WERI-Rb-1 (cell line): Measurements from ENCODE around the gene TMEM161A.

Experiments
- DNase-seq: peaks from one replicate; pipeline ENCODE4 v3.0.0-alpha.2; 2020
- H3K27ac ChIP-seq: fragments of 250-450 bp; sonication (Bioruptor Pico); 2 replicates; pipeline ENCODE4 v1.5.1; 2020; ENCODE audit warnings: mild to moderate bottlenecking, moderate library complexity
- H3K27me3 ChIP-seq: fragments of 250-450 bp; sonication (Bioruptor Pico); 2 replicates; pipeline ENCODE4 v1.5.1; 2021; ENCODE audit warnings: mild to moderate bottlenecking, low read depth, moderate library complexity; ENCODE audit not compliant: insufficient read depth, severe bottlenecking
- H3K36me3 ChIP-seq: fragments of 250-450 bp; sonication (Bioruptor Pico); 2 replicates; pipeline ENCODE4 v1.5.1; 2020; ENCODE audit warnings: mild to moderate bottlenecking, moderate library complexity
- H3K4me3 ChIP-seq: 2 replicates; pipeline ENCODE4 v1.5.1; 2011; ENCODE audit warnings: low read depth, mild to moderate bottlenecking, control low read depth, low read length
- H3K9me3 ChIP-seq: fragments of 250-450 bp; sonication (Bioruptor Pico); 2 replicates; pipeline ENCODE4 v1.5.1; 2021; ENCODE audit warnings: mild to moderate bottlenecking, moderate library complexity; ENCODE audit not compliant: severe bottlenecking
- TF ChIP-seq, protein P1 (sequence below): IDR thresholded peaks from 2 replicates; pipeline ENCODE4 v1.5.1; 2011; ENCODE audit warnings: low read depth, mild to moderate bottlenecking, control low read depth, inconsistent platforms, low read length

The TMEM161A gene

DNA sequence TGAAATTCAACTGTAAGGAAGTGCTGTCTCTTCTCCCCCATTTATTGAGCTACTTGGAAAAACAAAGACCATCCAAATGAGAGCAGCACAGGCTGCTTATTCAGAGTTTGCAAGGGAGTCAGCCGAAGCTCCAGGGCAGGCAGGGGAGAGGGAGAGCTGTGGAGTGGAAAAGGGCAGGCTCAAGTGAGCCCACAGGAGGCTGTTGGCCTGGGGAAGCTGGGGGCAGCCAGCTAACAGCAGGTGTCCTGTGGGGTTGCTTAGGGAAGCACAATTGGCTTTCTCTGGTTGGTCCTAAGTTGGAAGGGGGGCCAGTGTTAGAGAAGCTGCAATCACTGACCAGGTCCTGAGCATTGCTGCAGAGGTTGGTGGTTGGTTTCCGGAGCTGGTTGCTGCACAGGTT is 50.6 kb downstream of the TMEM161A start:
- Histone ChIP-seq H3K27me3 (no peaks in the 10 kb centered on the region), H3K9me3 (no peaks in the 10 kb centered on the region), H3K4me3 (no peak overlapping the region), H3K36me3 (no peaks in the 10 kb centered on the region), H3K27ac (no peak overlapping the region)
- DNase-seq: no peak
- TF ChIP-seq, protein P1, sequence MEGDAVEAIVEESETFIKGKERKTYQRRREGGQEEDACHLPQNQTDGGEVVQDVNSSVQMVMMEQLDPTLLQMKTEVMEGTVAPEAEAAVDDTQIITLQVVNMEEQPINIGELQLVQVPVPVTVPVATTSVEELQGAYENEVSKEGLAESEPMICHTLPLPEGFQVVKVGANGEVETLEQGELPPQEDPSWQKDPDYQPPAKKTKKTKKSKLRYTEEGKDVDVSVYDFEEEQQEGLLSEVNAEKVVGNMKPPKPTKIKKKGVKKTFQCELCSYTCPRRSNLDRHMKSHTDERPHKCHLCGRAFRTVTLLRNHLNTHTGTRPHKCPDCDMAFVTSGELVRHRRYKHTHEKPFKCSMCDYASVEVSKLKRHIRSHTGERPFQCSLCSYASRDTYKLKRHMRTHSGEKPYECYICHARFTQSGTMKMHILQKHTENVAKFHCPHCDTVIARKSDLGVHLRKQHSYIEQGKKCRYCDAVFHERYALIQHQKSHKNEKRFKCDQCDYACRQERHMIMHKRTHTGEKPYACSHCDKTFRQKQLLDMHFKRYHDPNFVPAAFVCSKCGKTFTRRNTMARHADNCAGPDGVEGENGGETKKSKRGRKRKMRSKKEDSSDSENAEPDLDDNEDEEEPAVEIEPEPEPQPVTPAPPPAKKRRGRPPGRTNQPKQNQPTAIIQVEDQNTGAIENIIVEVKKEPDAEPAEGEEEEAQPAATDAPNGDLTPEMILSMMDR: no peak

DNA sequence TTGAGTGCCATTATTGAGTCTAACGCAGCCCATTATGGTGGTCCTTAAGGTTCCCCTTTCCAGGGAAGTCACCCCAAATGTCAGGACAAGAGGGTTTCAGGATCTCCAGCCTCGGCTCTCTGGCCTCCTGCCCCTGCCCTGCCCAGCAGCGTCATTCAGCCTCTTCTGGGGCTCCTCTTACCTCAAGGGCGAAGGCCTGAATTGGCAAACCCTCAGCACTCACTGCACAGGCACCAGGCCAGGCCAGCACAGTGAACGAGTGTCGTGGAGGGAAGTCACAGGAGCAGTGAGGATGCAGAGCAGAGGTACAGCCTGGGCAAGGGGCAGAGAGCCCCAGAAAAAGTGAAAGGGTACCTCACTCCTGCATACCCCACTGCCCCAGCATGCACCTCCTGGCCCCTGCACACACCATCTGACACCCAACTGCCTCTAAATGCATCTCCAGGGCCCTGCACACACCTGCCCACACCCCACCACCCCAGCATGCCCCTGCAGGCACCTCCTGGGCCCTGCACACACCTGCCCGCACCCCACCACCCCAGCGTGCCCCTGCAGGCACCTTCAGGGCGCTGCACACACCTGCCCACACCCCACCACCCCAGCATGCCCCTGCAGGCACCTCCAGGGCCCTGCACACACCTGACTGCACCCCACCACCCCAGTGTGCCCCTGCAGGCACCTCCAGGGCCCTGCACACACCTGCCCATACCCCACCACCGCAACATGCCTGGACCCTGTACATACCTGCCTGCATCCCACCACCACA is 54.7 kb downstream of the TMEM161A start:
- Histone ChIP-seq H3K4me3 (no peak overlapping the region), H3K27ac (no peak overlapping the region), H3K9me3 (no peaks in the 10 kb centered on the region), H3K36me3 (no peaks in the 10 kb centered on the region), H3K27me3 (no peaks in the 10 kb centered on the region)
- TF ChIP-seq, protein P1: no peak
- no peak for DNase-seq

DNA sequence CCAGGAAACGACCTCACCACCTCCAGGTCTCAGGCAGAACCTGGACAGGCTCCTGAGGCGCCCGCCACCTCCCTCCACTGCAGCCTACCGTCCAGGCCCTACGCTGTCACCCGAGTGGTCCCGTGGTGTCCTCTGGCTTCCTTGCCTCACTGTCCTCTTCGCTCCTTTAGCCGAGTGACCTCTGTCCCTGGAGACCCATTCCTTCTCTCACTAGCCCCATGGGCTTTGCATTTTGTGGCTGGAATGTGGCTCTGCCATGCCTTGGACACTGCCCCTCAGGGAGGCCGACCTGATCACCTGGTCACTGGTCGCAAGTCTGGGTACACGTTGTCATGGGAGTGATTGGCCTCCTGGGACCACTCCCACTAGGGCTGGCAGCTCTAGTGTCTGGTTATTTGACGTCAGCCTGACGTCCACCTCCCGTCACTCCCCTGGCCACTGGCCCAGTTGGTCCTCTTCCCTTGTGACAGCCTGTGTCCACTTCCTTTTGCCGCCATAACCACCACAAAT is 56.6 kb downstream of the TMEM161A start:
- H3K36me3 ChIP-seq: no peaks in the 10 kb centered on the region
- H3K27me3 ChIP-seq: no peaks in the 10 kb centered on the region
- no peak for DNase-seq
- TF ChIP-seq, protein P1: no peak
- H3K9me3 ChIP-seq: no peaks in the 10 kb centered on the region
- H3K4me3 ChIP-seq: no peak overlapping the region
- H3K27ac ChIP-seq: no peak overlapping the region

DNA sequence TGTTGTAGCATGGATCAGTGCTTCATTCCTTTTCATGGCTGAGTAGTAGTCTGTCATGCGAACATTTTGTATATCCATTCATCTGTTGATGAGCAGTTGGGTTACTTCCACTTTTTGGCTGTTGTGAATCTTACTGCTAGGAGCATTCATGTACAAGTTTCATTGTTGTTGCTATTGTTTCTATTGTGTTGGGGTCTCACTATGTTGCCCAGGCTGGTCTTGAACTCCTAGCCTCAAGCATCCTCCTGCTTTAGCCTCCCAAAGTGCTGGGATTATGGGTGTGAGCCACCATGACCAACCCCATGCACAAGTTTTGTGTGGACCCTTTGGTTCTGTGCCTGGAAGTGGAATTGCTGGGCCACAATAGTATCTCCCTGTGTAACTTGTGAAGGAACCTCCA is 58.7 kb downstream of the TMEM161A start:
- no peak for DNase-seq
- Histone ChIP-seq H3K27me3 (no peaks in the 10 kb centered on the region), H3K4me3 (no peak overlapping the region)

DNA sequence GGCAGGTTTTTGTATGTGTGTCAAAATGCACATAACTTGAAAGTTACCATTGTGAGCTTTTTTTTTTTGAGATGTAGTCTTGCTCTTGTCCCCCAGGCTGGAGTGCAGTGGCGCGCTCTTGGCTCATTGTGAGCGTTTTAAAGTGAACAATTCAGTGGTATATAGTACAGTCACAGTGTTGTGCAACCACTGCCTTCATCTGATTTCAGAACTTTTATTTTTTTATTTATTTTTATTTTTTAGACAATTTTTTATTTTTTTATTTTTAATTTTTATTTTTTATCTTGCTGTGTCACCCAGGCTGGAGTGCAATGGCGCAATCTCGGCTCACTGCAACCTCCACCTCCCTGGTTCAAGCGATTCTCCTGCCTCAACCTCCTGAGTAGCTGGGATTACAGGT is 59.5 kb downstream of the TMEM161A start:
- Histone ChIP-seq H3K9me3 (no peaks in the 10 kb centered on the region), H3K36me3 (no peaks in the 10 kb centered on the region), H3K4me3 (no peak overlapping the region), H3K27me3 (no peaks in the 10 kb centered on the region), H3K27ac (no peak overlapping the region)
- no peak for DNase-seq
- TF ChIP-seq, protein P1: no peak

More for the DNA sequence above, 58.7 kb downstream of the TMEM161A start:
- Histone ChIP-seq H3K36me3 (no peaks in the 10 kb centered on the region), H3K9me3 (no peaks in the 10 kb centered on the region), H3K27ac (no peak overlapping the region)
- TF ChIP-seq, protein P1: no peak
